Psoas muscle (tissue), 8 donors: ENCODE results near the gene GNPDA1. TPM values are rescaled to one million over a fixed set of nuclear protein-coding genes. Genes with fewer than 3 reads are reported as not detected.
A peak's percentile ranks its signal among the peaks of the same experiment; 100 is the strongest.

Experiments used
- ATAC-seq, 4 donors: fragments of 200-7000 bp; cut with Tn5 transposase; one replicate each; pipeline ENCODE4 v1.9.1; 2020; ENCODE audit warnings: moderate library complexity in 3 of 4, mild to moderate bottlenecking in 2 of 4
- DNase-seq, 2 donors: peaks; one replicate each; pipeline ENCODE4 v3.0.0-alpha.2; 2020
- H3K27ac ChIP-seq: fragments of 200-600 bp; one replicate; pipeline ENCODE4 v1.8.0; 2022
- H3K27me3 ChIP-seq, 3 donors: fragments of 200-600 bp in 1 of 3; one replicate each; pipeline versions ENCODE4 v1.6.1 to v1.8.0; 2013 to 2022; ENCODE audit warnings: low read length in 2 of 3, mild to moderate bottlenecking in 2 of 3, moderate library complexity in 1 of 3; ENCODE audit not compliant: insufficient read depth in 3 of 3
- H3K36me3 ChIP-seq, 2 donors: fragments of 200-600 bp in 1 of 2; one replicate each; pipeline versions ENCODE4 v1.6.1 to v1.8.0; 2013 to 2022; ENCODE audit warnings: low read depth in 1 of 2, mild to moderate bottlenecking in 1 of 2, moderate library complexity in 1 of 2; ENCODE audit not compliant: insufficient read depth in 1 of 2
- H3K4me1 ChIP-seq: fragments of 200-600 bp; one replicate; pipeline ENCODE4 v1.8.0; 2022
- H3K4me3 ChIP-seq: fragments of 200-600 bp; one replicate; pipeline ENCODE4 v1.8.0; 2022; ENCODE audit warnings: mild to moderate bottlenecking
- H3K9me3 ChIP-seq: fragments of 200-600 bp; one replicate; pipeline ENCODE4 v1.8.0; 2022
- CTCF ChIP-seq: fragments of 200-600 bp; IDR thresholded peaks from one replicate; pipeline ENCODE4 v1.8.0; 2022; ENCODE audit warnings: antibody characterized with exemption
- WGBS, 3 donors: extraction: QIAGEN DNeasy Blood & Tissue Kit; methylation state at CpG; one replicate each; pipeline versions ENCODE4 v1.1.6 to v1.1.7; 2013; 5-methylcytosine and 5-hydroxymethylcytosine counted together
- intact Hi-C, 2 donors: fragments of 100-400 bp; cut with DNase I; formaldehyde crosslinking; loops; one replicate each; pipeline versions ENCODE4 v1.11.0 to v1.14.2; 2022
- polyA plus RNA-seq, 3 donors: library from polyadenylated mRNA; stranded (reverse); fragments of 200-250 nt; gene quantifications; one replicate each; pipeline ENCODE4 v1.2.3, GENCODE V29; 2013
- total RNA-seq, 4 donors: library from RNA; stranded (reverse); fragmentation: NEBNext Ultra II Directional in 2 of 4; extraction: Animal tissue kit (Norgen Biotek cat#: 25700) in 2 of 4; gene quantifications; one replicate each; pipeline versions ENCODE4 v1.2.1 to v1.2.4, GENCODE V29; 2021 to 2023
- donor health status: healthy with polysubstance abuse.
- donor health status: DM: no; HTN: no; CAD: no; lungs with moderate emphysema.
- donor health status: Bipolar disorder and iron deficiency.
- donor health status: healthy.
- donor health status: DM: yes; HTN: yes; CAD: no.
- donor health status: DM: no; HTN: no; CAD: no.
- donor health status: DM: no; HTN: no; CAD: no.
- donor health status: DM: yes; HTN: yes; CAD: no.

Gene GNPDA1
- total and polyA plus RNA-seq, 7 donors, result 18.7 to 36.8 (median 26.4) TPM

GRCh38 chr5:142006363-142007236 is 6.2 kb downstream of the GNPDA1 start:
- Histone ChIP-seq H3K27me3 (no peaks in the 10 kb centered on the region), H3K36me3 (peaks cover 12 to 79% of the 10 kb centered on the region in 2 donors), H3K4me3 (no peak overlapping the region), H3K27ac (no peak overlapping the region), H3K9me3 (no peaks in the 10 kb centered on the region), H3K4me1 (no peaks in the 10 kb centered on the region)
- 79 to 86% (median 85%) methylated on average over 3 of the region's 3 CpGs for WGBS, 3 donors
- peak in 2 of 4 donors; percentile 18 to 31 for ATAC-seq
- intact Hi-C loops, result loop anchor here in 1 of 2 donors (5.0 kb wide), 1 partner anchor 131 kb away; no protein-coding TSS in a partner anchor
- no peak for TF ChIP-seq CTCF
- DNase-seq, result no peak

- Histone ChIP-seq H3K36me3 (peaks cover 13 to 97% of the 10 kb centered on the region in 2 donors), H3K9me3 (no peaks in the 10 kb centered on the region), H3K4me3 (no peak overlapping the region), H3K4me1 (no peaks in the 10 kb centered on the region), H3K27me3 (no peaks in the 10 kb centered on the region), H3K27ac (no peak overlapping the region)
- TF ChIP-seq CTCF, result no peak
- WGBS, 3 donors, result 62 to 79% (median 71%) methylated on average over 2 of the region's 2 CpGs
- intact Hi-C loops, result no loop called here
- DNase-seq (no peak), ATAC-seq (no peak)
Measured at GRCh38 chr5:142003266-142003800, 9.5 kb downstream of the GNPDA1 start.

- DNase-seq (no peak), ATAC-seq (no peak)
- peak; percentile 19 for TF ChIP-seq CTCF
- Histone ChIP-seq H3K4me3 (no peak overlapping the region), H3K9me3 (no peaks in the 10 kb centered on the region), H3K27ac (no peak overlapping the region), H3K4me1 (no peaks in the 10 kb centered on the region), H3K27me3 (no peaks in the 10 kb centered on the region), H3K36me3 (peaks cover 9 to 94% of the 10 kb centered on the region in 2 donors)
- intact Hi-C loops, result no loop called here
- WGBS, 3 donors, result 71 to 75% (median 72%) methylated on average over 6 of the region's 6 CpGs
Measured at GRCh38 chr5:142000704-142001484, 11.9 kb downstream of the GNPDA1 start.

GRCh38 chr5:142000173-142000572 is 12.7 kb downstream of the GNPDA1 start:
- H3K9me3 ChIP-seq, result no peaks in the 10 kb centered on the region
- DNase-seq (no peak), ATAC-seq (no peak)
- H3K36me3 ChIP-seq, result peaks cover 10 to 94% of the 10 kb centered on the region in 2 donors
- no peaks in the 10 kb centered on the region for H3K27me3 ChIP-seq
- H3K4me3 ChIP-seq, result no peak overlapping the region
- no peaks in the 10 kb centered on the region for H3K4me1 ChIP-seq
- intact Hi-C loops, result no loop called here
- 39 to 51% (median 41%) methylated on average over 1 of the region's 1 CpG for WGBS, 3 donors
- no peak for TF ChIP-seq CTCF
- no peak overlapping the region for H3K27ac ChIP-seq
